ENCODE results near the gene PIAS1.
"Not testable (repeated sequence)": the region's sequence is repeated elsewhere in the genome, so short reads cannot be mapped to it uniquely, and the experiment has no call there.

Gene PIAS1

GRCh38 chr15:68204361-68204760 is 150.2 kb downstream of the PIAS1 start:
- no peak for DNase-seq (ENCODE audit: low spot score)

DNA sequence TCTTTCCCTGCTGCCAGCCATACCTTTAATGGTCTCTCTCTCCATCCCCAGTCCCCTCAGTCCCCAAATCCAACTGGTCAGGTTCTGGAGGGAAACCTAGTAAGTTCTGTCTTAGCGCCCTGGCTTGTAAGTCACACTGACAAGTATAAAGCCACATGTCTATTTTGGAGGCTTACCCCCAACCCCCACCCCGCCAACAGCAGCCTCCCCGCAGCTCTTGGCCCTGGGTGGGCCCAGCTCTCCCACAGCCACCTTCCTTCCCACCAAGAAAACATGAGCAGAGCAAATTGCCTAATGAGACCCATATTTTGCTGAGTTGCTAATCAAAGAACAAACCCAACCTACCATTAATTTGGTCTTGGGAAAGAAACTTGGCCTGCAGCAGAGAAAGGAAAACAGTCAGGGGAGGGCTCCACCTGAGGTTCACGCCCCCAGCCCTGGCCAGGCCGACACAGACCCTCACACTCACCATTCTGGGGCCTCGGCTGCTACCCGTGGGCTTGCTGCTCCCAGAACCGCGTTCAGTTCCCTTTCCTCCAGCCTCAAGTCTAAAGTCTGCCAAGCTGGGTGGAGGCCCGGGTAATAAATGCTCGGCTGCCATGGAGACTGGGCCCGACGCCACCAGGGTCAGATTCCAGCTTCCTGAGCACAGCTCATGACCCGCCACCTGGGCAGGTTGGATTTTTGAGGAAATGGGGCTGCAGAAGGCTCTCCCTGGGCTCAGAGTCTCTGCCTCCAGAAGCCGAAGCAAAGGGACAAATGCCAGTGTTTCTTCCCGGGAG is 150.9 kb downstream of the PIAS1 start, which contains the start of gene CALML4:
Gene CALML4, minus strand, starts transcription at position 557 of the 782 bp plus-strand sequence. Its CDS starts 85 bp downstream, at position 472.
- DNase-seq (ENCODE audit: low spot score): peak; percentile 65

GRCh38 chr15:68205558-68205944 is 151.4 kb downstream of the PIAS1 start:
- DNase-seq (ENCODE audit: low spot score): no peak

DNA sequence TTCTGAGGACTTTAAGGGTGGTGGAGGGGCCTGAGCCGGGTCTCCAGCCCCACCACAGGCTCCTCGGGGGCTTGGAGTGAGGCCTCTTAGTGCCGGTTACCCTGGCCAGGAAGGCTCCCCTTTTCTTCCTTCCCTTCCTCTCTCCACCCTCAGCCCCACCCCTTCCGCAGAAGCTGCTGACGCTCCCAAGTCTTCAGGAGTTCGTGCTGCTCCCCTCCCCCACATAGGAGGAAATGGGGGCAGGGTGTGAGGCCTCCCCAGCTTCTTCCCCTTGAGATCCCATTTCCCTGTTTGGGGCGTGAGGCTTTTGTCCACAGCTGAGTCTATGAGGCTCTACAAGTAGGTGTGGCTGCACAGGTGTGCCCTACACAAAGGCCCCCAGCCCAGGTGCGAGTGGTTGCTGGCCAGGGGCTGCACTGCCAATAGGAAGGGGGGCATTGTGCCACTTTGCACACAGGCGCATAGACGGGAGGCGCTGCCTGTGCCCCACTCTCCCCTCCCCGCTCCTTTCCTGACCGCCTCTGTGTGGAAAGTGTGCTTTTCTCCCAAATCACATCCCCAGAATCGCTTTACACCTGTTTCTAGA is 151.9 kb downstream of the PIAS1 start:
- DNase-seq (ENCODE audit: low spot score): no peak

DNA sequence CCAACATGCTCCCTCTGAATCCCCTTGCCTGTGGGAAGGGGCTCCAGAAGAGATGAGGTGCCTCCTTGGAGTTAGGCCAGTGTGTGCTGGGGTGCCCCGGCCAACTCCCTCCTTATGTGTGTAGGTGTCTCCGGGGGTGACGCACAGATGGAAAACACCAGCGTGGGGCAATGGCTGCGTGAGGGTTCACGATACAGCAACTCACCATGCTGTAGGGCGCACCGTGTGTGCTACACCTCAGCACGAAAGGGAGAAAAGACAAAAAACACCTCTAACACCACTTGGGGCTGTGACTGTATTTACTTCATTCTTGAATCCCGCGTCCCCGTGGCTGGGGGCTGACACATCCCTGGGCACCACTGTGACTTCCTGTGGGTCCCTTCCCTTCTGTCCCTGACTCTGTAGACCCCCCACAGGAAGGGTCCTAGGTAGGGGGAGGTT is 152.6 kb downstream of the PIAS1 start:
- DNase-seq (ENCODE audit: low spot score): no peak

- no peak for DNase-seq (ENCODE audit: low spot score)
Measured at GRCh38 chr15:68207176-68207935, 153.2 kb downstream of the PIAS1 start.

- DNase-seq (ENCODE audit: low spot score): no peak
Measured at GRCh38 chr15:68208136-68208535, 154.0 kb downstream of the PIAS1 start.

- DNase-seq (ENCODE audit: low spot score): no peak
Measured at GRCh38 chr15:68208636-68209240, 154.6 kb downstream of the PIAS1 start.

DNA sequence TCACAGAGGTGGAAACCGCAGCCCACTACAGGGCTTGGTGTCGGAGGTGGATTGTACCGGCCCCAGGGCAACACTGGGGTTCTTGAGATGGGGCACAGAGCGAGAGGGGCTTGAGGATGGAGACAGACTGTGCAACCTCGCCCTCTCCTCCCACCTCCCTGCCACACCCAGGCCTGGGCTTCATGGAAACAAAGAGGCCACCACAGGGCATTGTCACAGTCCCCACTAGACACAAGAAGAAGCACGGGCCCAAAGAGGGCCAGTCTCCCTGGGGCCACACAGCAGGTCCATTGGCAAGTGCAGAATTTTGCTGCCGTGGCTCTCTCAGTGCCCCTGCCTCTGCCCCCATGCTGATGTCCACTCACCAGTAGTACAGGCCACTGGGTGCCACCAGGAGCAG is 155.2 kb downstream of the PIAS1 start:
- no peak for DNase-seq (ENCODE audit: low spot score)

- DNase-seq (ENCODE audit: low spot score): no peak
Measured at GRCh38 chr15:68209735-68210408, 155.8 kb downstream of the PIAS1 start.

DNA sequence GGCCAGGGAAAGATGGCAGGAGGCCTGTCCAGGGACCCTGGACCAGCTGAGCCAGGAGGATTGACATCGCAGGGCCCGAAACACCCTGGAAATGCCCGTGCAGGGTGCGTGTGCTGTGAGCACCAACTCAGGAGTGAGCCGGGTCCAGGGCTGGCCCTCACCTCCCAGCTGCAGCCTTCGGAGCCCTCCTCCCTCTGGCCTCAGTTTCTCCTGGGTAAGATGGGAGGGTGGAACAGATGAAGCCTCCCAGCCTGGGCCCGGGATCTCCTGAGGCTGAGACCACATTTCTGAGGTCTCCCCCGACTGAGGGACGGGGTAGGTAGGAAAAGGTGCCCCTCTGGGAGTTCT is 156.3 kb downstream of the PIAS1 start:
- DNase-seq (ENCODE audit: low spot score): no peak

DNA sequence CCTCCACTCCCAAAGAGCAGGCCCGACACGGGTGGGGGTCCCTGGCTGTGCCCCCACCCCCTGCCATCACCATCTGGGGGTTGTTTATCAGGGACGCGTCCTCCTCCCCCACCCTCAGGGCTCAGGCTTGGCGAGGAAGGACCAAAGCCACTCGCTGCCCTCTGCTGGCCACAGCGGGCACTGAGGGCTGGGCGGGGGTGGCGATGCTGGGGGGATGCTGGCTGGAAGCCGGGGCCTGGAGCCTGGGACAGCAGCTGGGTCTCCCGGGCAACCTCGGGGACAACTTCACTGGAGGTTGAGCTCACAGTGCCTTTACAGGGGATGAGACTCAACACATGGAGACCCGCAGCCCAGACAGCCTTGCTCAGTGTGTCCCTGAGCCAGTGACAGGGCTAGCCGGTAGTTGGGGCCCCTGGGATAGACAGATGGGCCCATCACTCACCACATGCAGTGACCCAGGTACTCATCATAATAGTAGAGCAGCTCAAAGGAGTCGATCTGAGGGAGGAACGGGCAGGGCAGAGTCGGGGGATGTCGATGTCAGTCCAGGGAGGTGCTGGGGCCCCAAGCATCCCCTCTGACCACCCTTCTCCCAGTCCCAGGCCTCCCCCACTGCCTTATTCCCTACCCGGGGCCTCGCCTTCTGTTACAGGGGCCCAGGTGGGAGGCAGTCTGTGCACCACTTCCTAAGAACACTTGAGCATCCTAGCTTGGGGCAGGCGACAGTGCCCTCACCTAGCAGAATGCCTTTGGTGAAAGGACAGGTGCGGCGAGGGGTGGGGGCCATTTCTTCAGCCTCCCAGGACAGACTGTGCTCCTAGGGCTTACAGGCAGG is 156.9 kb downstream of the PIAS1 start:
- DNase-seq (ENCODE audit: low spot score): peak; percentile 92

- DNase-seq (ENCODE audit: low spot score): no peak
Measured at GRCh38 chr15:68211656-68212320, 157.7 kb downstream of the PIAS1 start.

DNA sequence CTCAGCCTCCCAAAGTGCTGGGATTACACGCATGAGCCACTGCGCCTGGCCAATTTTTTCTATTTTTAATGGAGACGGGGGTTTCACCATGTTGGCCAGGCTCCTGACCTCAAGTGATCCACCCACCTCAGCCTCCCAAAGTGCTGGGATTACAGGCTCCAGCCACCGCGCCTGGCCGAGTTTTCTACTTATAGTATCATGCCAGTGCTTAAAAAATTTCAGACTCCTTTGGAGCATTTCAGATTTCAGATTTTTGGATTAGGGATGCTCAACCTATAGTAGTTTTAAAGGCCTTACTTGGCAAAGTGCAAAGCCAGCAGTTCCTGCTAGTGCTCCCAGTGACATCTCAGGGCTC is 159.4 kb downstream of the PIAS1 start:
- DNase-seq (ENCODE audit: low spot score): not testable (repeated sequence)

GRCh38 chr15:68213991-68214837 is 160.1 kb downstream of the PIAS1 start:
- no peak for DNase-seq (ENCODE audit: low spot score)

GRCh38 chr15:68214838-68215254 is 160.7 kb downstream of the PIAS1 start:
- DNase-seq (ENCODE audit: low spot score): no peak

- DNase-seq (ENCODE audit: low spot score): no peak
Measured at GRCh38 chr15:68217341-68217740, 163.2 kb downstream of the PIAS1 start.

DNA sequence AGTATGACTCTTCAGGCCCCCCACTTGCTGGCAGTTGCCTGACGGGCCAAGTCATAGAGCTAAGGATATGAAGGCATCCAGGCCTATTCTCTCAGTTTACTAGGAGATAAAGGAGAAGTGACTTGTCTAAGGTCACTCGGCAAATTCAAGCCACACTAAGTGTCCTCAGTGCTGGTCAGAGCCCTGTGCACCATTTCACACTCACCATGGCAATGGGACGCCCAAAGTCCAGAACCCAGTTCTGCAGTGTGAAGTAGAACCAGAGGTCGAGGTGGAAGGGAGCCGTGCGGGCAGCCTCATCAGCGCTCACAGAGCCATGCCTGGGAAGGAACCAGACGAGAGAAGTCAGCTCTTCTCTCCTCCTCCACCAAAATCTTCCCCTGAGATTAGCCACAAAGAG is 164.2 kb downstream of the PIAS1 start:
- no peak for DNase-seq (ENCODE audit: low spot score)
